PC-9 (cell line): Measurements from ENCODE around the gene CFAP74.

ENCODE experiments used
- EZH2 ChIP-seq: fragments of 200-600 bp; sonication (generic); IDR thresholded peaks from 2 replicates; pipeline ENCODE4 v1.8.0; 2017; ENCODE audit warnings: antibody characterized with exemption, low read depth
- TF ChIP-seq, protein P1 (sequence below): fragments of 200-600 bp; sonication (generic); conservative IDR thresholded peaks from 2 replicates; pipeline ENCODE4 v1.6.1; 2017; ENCODE audit warnings: mixed run types, antibody characterized with exemption, mild to moderate bottlenecking, moderate library complexity

DNA sequence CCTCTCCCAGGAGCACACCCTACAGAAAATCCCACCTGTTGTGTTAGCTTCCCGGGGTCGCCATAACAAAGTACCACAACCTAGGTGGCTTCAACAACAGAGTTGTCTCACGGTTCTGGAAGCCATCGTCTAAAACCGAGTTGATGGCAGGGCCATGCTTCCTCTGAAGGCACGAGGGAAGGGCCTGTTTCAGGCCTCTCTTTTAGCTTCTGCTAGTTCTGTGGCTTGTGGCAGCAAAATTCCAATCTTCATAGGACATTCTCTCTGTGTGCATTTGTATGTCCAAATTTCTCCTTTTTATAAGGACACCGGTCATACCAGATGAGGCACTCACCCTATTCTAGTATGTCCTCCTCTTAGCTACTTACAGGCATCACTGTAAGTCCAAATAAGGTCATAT lies 3.2 kb downstream of the CFAP74 start:
- no peak for TF ChIP-seq EZH2
- TF ChIP-seq, protein P1, sequence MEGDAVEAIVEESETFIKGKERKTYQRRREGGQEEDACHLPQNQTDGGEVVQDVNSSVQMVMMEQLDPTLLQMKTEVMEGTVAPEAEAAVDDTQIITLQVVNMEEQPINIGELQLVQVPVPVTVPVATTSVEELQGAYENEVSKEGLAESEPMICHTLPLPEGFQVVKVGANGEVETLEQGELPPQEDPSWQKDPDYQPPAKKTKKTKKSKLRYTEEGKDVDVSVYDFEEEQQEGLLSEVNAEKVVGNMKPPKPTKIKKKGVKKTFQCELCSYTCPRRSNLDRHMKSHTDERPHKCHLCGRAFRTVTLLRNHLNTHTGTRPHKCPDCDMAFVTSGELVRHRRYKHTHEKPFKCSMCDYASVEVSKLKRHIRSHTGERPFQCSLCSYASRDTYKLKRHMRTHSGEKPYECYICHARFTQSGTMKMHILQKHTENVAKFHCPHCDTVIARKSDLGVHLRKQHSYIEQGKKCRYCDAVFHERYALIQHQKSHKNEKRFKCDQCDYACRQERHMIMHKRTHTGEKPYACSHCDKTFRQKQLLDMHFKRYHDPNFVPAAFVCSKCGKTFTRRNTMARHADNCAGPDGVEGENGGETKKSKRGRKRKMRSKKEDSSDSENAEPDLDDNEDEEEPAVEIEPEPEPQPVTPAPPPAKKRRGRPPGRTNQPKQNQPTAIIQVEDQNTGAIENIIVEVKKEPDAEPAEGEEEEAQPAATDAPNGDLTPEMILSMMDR = no peak
